Esophagus squamous epithelium (tissue), 5 donors: Measurements from ENCODE around the gene BIRC5. TPM values are rescaled to one million over a fixed set of nuclear protein-coding genes. Genes with fewer than 3 reads are reported as not detected.

Experiments
- DNase-seq: peaks from one replicate; lab custom pipeline; 2025; lab: John Stamatoyannopoulos, UW
- H3K27ac ChIP-seq, 4 donors: fragments of 200-600 bp; sonication (generic); one replicate each; pipeline ENCODE4 v1.5.1; 2016 to 2019; ENCODE audit warnings: mild to moderate bottlenecking in 1 of 4
- H3K27me3 ChIP-seq, 4 donors: fragments of 200-600 bp; sonication (generic); 1 replicate in 3 of 4; 2 replicates in 1 of 4; pipeline versions ENCODE4 v1.5.1 to v1.6.0; 2017 to 2021; ENCODE audit warnings: antibody characterized with exemption in 1 of 4
- H3K36me3 ChIP-seq, 3 donors: fragments of 200-600 bp; sonication (generic); one replicate each; pipeline ENCODE4 v1.5.1; 2016 to 2019
- H3K4me1 ChIP-seq, 3 donors: fragments of 200-600 bp; sonication (generic); one replicate each; pipeline ENCODE4 v1.5.1; 2017 to 2019
- H3K4me3 ChIP-seq, 4 donors: fragments of 200-600 bp; sonication (generic); 1 replicate in 3 of 4; 2 replicates in 1 of 4; pipeline ENCODE4 v1.5.1; 2016 to 2019; ENCODE audit warnings: mild to moderate bottlenecking in 2 of 4, moderate library complexity in 1 of 4
- H3K9me3 ChIP-seq, 3 donors: fragments of 200-600 bp; sonication (generic); one replicate each; pipeline ENCODE4 v1.5.1; 2016 to 2019
- POLR2A ChIP-seq, 4 donors: fragments of 450-650 bp; IDR thresholded peaks; one replicate each; pipeline ENCODE4 v1.6.1; 2017; ENCODE audit warnings: antibody characterized with exemption in 4 of 4, mild to moderate bottlenecking in 4 of 4, moderate library complexity in 3 of 4
- WGBS, 2 donors: methylation state at CpG; one replicate each; pipeline ENCODE4 v1.1.5; 2018; 5-methylcytosine and 5-hydroxymethylcytosine counted together
- intact Hi-C: fragments of 100-400 bp; cut with DNase I; formaldehyde crosslinking; loops from one replicate; pipeline ENCODE4 v1.15.0; 2022
- total RNA-seq, 4 donors: library from RNA; depleted of rRNA; stranded (reverse); fragments of >200 nt; gene quantifications; one replicate each; pipeline ENCODE4 v1.1.0, GENCODE V29; 2016
- TF ChIP-seq, protein P1 (sequence below), 6 experiments: fragments of 450-650 bp in 4 of 6; fragments of 200-600 bp in 2 of 6; sonication (generic) in 2 of 6; IDR thresholded peaks; one replicate each; pipeline ENCODE4 v1.5.1; 2016 to 2019; ENCODE audit warnings: antibody characterized with exemption in 6 of 6, mild to moderate bottlenecking in 4 of 6, moderate library complexity in 4 of 6
- donor health status: DM: yes; HTN: yes; CAD: no.

The BIRC5 gene
- total RNA-seq, 4 donors from 2014 or later = 6.6 to 33.6 (median 21.0) TPM

DNA sequence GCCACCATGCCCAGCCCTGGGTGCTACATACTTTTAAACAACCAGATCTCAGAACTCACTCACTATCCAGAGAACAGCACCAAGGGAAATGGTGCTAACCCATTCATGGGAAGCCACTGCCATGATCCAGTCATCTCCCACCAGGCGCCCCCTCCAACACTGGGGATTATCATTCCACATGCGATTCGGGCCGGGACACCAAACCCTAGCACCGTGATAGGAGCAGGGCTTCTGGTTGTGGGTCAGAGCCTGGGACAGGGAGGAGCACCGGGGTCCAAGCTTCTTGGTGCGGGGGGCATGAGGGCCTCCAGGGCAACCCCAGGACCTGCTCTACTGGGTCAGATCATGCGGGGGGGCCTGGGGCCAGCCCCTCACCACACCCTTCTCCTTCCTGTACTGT lies 21.8 kb downstream of the BIRC5 start:
- no peak overlapping the region for H3K4me3 ChIP-seq
- H3K27ac ChIP-seq = no peak overlapping the region
- H3K9me3 ChIP-seq = no peaks in the 10 kb centered on the region
- TF ChIP-seq, protein P1, sequence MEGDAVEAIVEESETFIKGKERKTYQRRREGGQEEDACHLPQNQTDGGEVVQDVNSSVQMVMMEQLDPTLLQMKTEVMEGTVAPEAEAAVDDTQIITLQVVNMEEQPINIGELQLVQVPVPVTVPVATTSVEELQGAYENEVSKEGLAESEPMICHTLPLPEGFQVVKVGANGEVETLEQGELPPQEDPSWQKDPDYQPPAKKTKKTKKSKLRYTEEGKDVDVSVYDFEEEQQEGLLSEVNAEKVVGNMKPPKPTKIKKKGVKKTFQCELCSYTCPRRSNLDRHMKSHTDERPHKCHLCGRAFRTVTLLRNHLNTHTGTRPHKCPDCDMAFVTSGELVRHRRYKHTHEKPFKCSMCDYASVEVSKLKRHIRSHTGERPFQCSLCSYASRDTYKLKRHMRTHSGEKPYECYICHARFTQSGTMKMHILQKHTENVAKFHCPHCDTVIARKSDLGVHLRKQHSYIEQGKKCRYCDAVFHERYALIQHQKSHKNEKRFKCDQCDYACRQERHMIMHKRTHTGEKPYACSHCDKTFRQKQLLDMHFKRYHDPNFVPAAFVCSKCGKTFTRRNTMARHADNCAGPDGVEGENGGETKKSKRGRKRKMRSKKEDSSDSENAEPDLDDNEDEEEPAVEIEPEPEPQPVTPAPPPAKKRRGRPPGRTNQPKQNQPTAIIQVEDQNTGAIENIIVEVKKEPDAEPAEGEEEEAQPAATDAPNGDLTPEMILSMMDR (IDR thresholded peaks at IDR 0.05) = no peak
- TF ChIP-seq POLR2A (IDR thresholded peaks at IDR 0.05) = no peak
- no peak for DNase-seq
- intact Hi-C loops = no loop called here
- peaks cover 0 to 27% (median 8%) of the 10 kb centered on the region in 3 donors for H3K4me1 ChIP-seq
- WGBS, 2 donors = 100% methylated on average over 1 to 2 of the region's 8 CpGs
- peaks cover 6 to 35% (median 11%) of the 10 kb centered on the region in 4 donors for H3K27me3 ChIP-seq
- H3K36me3 ChIP-seq = no peaks in the 10 kb centered on the region

DNA sequence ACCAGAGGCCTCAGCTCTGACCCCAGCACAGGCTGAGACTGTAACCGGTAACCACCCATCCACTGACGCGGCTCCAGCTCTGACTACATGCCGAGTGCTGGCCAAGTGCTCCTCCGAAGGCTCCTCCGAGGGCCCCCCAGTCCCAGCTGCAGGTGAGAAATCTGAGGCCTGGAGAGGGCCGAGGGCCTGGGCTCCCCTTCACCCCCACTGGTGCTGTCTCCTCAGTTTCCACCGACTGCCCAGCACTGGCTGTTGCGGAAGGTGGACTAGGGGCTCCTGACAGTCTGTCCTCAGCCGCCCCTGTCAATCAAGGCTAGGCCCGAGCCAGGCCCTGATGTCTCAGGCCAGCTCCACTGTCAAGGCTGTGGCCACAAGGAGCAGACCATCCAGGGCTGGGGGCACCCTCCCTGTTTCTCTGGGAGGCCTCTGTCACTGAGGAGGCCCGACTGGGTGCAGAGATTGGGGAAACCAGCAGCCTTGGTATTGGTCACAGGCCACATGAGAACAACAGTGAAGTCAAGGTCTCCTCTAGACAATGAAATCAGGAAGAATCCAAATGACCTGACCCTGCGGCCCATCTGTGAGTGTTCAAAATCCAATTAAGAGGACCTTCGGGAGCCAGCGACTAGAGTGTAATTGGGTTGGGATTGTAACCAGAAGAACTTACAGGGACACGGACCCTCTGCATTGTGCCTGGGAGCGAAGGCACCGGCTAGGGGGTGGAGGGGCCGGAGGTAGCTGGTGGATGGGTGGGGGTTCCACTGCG lies 22.5 kb downstream of the BIRC5 start:
- 91% methylated on average over 10 of the region's 20 CpGs; no CpG with 5 or more reads in 1 of the 2 donors for WGBS, 2 donors
- H3K4me1 ChIP-seq = peaks cover 0 to 24% (median 8%) of the 10 kb centered on the region in 3 donors
- no peak overlapping the region for H3K27ac ChIP-seq
- H3K27me3 ChIP-seq = peaks cover 0 to 28% (median 8%) of the 10 kb centered on the region in 4 donors
- DNase-seq = no peak
- H3K9me3 ChIP-seq = no peaks in the 10 kb centered on the region
- H3K4me3 ChIP-seq = no peak overlapping the region
- H3K36me3 ChIP-seq = no peaks in the 10 kb centered on the region
- intact Hi-C loops = no loop called here
- TF ChIP-seq, protein P1 (IDR thresholded peaks at IDR 0.05) = no peak
- no peak for TF ChIP-seq POLR2A (IDR thresholded peaks at IDR 0.05)

DNA sequence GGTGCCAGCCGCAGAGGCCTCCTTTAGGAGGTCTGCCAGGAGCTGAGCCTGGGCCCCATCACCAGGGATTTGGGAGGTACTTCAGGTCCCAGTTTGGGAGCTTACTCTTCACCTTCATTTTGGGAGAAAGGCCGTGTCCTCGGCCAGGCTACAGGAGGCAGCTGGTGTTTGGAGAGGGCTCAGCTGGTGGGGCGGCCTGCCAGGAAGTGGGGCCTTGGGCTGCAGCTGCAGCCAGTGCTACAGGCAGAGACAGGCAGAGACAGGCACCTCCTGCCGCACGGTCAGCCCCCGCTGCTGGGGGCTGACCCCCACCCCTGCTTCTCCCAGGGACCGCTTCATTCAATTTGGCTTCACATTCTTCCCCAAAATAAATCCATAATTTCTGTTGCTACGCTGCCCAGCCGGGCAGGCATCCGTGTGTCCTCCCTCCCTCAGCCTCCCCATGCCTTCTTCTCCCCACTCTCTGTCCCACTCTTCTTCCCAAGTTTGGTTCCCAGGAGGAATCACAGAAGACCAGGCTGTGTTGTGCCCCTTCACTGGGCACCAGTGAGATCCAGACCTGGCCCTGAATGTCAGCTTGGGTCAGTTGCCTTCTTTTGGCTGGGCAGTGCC lies 23.5 kb downstream of the BIRC5 start:
- TF ChIP-seq POLR2A (IDR thresholded peaks at IDR 0.05) = no peak
- TF ChIP-seq, protein P1 (IDR thresholded peaks at IDR 0.05) = no peak
- H3K4me1 ChIP-seq = peaks cover 0 to 14% (median 8%) of the 10 kb centered on the region in 3 donors
- intact Hi-C loops = no loop called here
- H3K27ac ChIP-seq = no peak overlapping the region
- no peak overlapping the region for H3K4me3 ChIP-seq
- peaks cover 0 to 18% (median 3%) of the 10 kb centered on the region in 4 donors for H3K27me3 ChIP-seq
- no peaks in the 10 kb centered on the region for H3K9me3 ChIP-seq
- DNase-seq = no peak
- no peaks in the 10 kb centered on the region for H3K36me3 ChIP-seq
- WGBS, 2 donors = 33 to 54% methylated on average over 5 to 6 of the region's 11 CpGs

DNA sequence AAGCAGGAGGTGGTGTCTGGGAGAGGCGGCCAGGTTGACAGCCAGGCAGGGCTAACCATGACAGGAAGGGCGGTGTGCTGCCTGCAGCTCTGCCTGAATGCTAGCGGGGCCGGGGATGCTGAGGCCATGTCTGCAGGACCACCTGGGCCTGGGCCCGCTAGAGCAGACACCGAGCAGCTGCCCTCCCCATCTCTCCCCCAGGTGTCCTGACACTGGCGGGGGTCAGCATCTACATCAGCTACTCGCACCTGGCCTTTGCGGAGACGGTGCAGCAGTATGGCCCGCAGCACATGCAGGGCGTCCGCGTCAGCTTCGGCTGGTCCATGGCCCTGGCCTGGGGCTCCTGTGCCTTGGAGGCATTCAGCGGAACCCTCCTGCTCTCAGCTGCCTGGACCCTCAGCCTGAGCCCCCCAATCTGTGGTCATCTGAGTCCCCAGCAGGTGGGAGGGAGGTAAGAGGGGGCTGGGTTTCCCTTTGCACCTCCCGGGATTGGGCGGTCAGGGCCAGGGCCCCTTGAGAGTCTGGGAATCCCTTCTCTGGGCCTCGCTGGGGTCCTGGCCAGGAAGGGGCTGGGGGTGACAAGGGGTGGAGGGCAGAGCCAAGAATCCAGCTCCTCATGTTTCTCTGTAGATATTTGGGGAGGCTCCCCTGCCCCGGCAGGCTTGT lies 24.9 kb downstream of the BIRC5 start:
- intact Hi-C loops = no loop called here
- Histone ChIP-seq H3K27me3 (peaks cover 0 to 4% (median 0%) of the 10 kb centered on the region in 4 donors), H3K27ac (no peak overlapping the region), H3K4me3 (no peak overlapping the region), H3K9me3 (no peaks in the 10 kb centered on the region), H3K36me3 (no peaks in the 10 kb centered on the region), H3K4me1 (peaks cover 0 to 14% (median 8%) of the 10 kb centered on the region in 3 donors)
- WGBS, 2 donors = 74 to 88% methylated on average over 3 to 5 of the region's 20 CpGs
- TF ChIP-seq POLR2A (IDR thresholded peaks at IDR 0.05) = no peak
- TF ChIP-seq, protein P1 (IDR thresholded peaks at IDR 0.05) = no peak
- DNase-seq = no peak
